ENCODE results near the gene SPI1.

The SPI1 gene

GRCh38 chr11:47377571-47378009, 757 bp downstream of the SPI1 start:
- no peak for TF ChIP-seq CTCF (IDR thresholded peaks at IDR 0.05)

- no peak for TF ChIP-seq CTCF (IDR thresholded peaks at IDR 0.05)
Measured at GRCh38 chr11:47376525-47377371, 1.6 kb downstream of the SPI1 start.

- TF ChIP-seq CTCF (IDR thresholded peaks at IDR 0.05) = no peak
Measured at GRCh38 chr11:47376107-47376524, 2.2 kb downstream of the SPI1 start.

- no peak for TF ChIP-seq CTCF (IDR thresholded peaks at IDR 0.05)
Measured at GRCh38 chr11:47375546-47376085, 2.7 kb downstream of the SPI1 start.

- no peak for TF ChIP-seq CTCF (IDR thresholded peaks at IDR 0.05)
Measured at GRCh38 chr11:47375020-47375419, 3.3 kb downstream of the SPI1 start.

- TF ChIP-seq CTCF (IDR thresholded peaks at IDR 0.05) = no peak
Measured at GRCh38 chr11:47374720-47375019, 3.7 kb downstream of the SPI1 start.

GRCh38 chr11:47373876-47374719, 4.2 kb downstream of the SPI1 start:
- TF ChIP-seq CTCF (IDR thresholded peaks at IDR 0.05) = peak; percentile 94

Data from LNCAP (cell line).